Embryonic facial prominence (tissue), 1 donor: ENCODE results near the gene DGCR2.
"Not testable (repeated sequence)": the region's sequence is repeated elsewhere in the genome, so short reads cannot be mapped to it uniquely, and the experiment has no call there.

Experiments
- DNase-seq: peaks from one replicate; pipeline ENCODE4 v3.0.0-alpha.2; 2016; ENCODE audit errors: extremely low spot score

Gene DGCR2

DNA sequence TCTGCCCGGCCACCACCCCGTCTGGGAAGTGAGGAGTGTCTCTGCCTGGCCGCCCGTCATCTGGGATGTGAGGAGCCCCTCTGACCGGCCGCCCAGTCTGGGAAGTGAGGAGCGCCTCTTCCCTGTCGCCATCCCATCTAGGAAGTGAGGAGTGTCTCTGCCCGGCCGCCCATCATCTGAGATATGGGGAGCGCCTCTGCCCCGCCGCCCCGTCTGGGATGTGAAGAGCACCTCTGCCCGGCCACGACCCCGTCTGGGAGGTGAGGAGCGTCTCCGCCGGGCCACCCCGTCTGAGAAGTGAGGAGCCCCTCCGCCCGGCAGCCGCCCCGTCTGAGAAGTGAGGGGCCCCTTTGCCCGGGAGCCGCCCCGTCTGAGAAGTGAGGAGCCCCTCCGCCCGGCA is 38.1 kb downstream of the DGCR2 start:
- DNase-seq, result not testable (repeated sequence)

DNA sequence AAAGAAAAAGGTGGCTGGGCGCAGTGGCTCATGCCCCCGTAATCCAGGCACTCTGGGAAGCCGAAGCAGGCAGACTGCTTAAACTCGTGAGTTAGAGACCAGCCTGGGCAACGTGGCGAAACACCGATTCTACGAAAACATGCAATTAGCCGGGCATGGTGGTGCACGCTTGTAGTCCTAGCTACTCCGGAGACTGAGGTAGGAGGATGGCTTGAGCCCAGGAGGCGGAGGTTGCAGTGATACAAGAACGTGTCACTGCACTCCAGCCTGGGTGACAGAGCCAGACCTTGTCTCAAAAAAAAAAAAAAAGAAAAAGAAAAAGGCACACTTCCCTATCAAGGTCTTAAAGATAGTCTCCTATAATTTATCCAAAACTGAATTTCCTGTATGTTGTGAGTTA is 39.4 kb downstream of the DGCR2 start:
- no peak for DNase-seq

DNA sequence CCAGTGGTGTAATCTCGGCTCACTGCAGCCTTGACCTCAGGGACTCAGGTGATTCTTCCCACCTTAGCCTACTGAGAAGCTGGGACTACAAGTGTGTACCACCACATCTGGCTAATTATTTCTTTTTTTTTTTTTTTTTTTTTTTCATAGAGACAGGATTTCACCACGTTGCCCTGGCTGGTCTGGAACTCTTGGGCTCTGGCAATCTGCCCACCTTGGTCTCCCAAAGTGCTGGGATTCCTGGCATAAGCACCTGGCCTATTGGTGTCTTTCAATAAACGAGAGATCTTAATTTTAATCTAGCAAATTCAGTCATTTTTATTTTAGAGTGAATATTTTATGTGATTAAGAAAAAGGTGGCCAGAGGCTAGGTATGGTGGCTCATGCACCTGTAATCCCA is 40.1 kb downstream of the DGCR2 start:
- no peak for DNase-seq

DNA sequence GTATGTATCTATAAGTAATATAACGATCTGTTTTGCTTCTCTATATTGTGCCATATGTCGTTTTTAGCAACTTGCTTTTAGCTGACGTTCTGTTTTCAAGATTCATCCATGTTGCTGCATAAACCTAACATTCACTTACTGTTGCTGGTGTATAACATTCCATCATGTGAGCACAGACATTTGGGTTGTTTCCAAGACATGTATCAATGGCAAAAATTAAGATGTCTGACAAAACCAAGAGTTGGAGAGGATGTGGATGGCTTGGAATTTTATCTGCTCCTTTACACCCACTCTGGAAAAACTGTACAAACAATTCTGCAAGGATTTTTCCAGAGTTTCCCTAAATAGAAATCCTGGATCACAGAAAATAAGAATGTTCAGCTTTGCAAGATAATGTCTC is 40.9 kb downstream of the DGCR2 start:
- DNase-seq, result no peak

DNA sequence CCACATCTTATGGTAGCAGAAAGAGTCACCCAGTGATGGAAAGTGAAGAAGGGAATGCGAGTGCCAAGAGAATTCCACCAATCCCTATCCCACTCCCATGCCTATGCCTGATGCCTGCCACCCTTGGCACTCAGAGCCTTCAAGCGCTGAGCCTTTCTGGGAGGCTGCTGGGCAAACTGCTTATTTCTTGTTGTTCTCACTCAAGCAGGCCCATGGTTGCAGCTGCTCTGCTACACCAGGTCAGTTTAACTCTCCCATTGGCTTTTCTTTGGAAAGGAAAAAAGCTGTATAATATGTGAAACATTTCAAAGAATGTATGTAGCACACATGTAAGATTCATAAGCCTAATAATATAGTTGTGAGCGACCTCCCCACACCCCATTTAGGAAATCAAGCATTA is 41.4 kb downstream of the DGCR2 start:
- no peak for DNase-seq

DNA sequence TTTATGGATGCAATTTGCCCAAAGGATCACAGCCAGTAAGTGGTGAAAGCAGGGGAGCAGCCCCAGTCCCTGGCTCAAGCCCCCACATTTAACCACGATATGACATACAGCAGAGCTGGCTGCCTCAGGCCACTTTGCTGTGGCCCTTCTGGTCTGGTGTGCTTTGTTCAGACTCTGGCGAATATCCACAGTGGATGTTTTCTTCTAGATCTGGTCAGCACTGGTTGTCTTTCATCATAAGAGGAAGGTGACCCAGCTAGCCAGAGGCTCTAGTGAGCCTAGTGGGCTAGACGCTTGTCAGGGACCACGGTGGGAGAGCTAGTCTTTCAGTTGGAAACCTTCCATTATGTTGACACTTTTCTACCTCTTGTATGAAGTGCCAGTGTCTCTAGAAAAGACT is 42.5 kb downstream of the DGCR2 start:
- DNase-seq, result no peak

DNA sequence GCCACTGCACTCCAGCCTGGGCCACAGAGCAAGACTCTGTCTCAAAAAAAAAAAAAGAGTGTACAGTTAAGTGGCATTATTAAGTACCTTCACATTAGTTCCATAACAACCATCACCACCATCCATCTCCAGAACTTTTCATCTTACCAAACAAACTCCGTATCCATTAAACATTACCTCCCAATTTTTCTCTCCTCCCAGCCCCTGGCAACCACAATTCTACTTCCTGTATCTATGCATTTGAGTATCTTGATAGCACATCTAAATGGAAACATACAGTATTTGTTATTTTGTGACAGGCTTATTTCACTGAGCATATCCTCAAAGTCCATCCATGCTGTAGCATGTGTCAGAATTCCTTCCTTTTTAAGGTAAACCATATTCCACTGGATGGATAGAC is 46.8 kb downstream of the DGCR2 start:
- no peak for DNase-seq

DNA sequence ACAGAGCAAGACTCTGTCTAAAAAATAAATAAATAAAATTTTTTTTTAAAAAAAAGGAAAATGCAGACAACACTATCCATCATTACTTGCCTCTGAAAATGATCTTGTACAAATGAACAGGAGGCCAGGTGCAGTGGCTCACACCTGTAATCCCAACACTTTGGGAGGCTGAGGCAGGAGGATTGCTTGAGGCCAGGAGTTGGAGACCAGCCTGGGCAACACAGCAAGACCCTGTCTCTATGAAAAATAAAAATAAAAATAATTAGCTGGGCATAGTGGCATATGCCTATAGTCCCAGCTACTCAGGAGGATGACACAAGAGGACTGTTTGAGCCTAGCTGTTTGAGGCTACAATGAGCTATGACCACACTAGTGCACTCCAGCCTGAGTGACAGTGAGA is 49.4 kb downstream of the DGCR2 start:
- DNase-seq, result not testable (repeated sequence)

DNA sequence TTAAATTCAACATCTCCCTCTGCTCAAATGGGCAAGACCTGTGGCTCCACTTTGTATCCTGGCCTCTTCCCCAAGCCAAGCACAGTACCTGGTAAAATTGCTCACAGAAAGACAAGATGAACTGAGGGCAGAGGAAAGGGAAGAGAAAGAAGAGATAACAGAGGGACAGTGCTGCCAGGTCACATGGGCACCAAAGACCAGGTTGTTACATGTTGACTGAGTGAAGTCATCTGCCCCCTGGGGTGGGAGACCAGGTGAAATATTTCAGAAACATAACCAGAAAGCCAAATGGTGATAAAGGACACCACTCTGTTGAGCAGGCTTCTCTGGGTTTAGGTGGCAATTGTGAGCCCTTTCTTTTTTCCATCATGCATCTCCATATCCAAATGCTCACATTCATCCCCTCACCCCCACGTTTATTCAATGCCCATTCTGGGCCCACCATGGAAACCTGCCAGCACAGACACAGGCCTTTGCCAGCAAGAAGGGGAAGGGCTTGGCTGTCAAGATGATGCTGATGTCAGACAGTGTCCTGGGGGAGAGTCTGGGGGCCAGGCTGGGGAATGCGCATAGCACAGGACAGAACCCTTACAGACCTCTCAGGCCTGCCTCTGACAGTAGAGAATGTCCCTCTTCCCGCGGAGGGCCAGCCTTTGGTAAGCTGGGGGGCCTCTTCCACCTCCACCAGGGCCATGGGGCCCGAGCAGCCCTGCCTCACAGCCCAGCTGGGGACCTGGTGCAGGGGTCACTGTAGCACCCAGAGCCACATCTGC is 51.6 kb downstream of the DGCR2 start:
- no peak for DNase-seq

DNA sequence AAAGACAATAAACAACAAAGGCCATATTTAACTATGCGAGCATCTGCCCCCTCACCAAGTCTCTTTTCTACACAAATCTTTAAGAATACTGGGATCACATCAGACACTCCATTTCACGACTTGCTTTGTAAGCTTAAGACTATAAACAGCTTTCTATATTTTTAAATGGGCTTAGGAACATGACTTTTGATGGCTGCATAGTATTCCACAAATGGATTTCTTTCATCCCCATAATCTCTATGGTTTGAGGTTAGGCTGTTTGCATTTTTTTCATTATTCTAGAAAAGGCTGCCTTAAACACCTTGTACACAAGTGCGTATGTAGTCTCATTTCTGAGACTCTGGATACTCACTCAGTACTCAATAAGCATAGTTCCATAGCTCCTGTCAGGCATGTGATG is 52.8 kb downstream of the DGCR2 start:
- no peak for DNase-seq

DNA sequence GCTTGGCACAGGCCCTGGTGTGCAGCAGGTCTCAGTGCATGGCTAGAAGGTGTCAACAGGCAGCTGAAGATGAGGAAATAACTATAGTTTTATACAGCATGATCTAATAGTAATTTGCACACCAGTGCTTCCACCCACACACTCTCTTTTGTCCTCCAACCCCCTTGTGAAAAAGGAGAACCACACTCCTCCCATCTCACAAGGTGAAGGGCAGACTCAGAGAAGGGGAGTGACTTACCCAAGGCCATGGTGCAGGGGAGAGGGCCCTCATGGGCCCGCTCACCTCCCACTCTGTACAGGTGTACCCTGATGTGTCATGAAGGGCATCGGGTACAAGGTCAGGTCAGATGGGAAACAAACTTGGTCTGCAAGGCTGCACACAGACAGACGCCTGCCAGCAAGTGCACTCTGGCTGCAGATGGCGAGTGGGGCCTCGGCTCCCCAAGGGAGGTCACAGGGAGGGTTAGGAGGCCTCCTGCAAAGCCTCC is 53.4 kb downstream of the DGCR2 start:
- no peak for DNase-seq

DNA sequence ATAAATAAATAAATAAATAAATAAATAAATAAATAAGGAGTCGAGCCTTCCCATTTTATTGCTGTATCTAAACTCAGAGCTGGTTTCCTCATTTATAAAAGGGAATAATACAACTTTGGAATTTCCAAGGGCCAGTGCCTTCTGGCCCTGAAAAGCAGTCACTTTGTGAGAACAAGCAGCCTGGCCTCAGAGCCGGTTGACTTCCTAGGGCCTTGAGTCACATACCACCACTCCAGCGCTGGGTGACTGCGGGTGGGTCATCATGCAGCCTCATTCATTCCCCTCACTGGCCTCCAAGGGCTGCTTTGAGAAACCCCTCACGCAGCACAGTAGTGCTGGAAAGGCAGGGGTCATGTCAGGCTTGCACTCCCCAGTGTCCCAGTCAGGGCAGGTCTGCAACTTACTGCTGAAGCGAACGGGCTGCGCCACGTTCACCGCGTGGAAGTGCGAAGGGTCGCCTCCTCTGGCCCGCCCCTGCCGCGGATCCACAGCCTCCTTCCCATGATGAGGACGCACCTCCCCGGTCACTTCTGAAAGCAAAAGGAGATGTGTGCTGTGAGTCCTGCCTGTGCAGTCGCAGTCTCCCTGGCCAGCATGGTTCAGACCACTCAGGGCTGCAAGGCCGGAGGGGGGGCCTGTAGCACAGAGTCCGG is 54.4 kb downstream of the DGCR2 start:
- DNase-seq, result no peak

DNA sequence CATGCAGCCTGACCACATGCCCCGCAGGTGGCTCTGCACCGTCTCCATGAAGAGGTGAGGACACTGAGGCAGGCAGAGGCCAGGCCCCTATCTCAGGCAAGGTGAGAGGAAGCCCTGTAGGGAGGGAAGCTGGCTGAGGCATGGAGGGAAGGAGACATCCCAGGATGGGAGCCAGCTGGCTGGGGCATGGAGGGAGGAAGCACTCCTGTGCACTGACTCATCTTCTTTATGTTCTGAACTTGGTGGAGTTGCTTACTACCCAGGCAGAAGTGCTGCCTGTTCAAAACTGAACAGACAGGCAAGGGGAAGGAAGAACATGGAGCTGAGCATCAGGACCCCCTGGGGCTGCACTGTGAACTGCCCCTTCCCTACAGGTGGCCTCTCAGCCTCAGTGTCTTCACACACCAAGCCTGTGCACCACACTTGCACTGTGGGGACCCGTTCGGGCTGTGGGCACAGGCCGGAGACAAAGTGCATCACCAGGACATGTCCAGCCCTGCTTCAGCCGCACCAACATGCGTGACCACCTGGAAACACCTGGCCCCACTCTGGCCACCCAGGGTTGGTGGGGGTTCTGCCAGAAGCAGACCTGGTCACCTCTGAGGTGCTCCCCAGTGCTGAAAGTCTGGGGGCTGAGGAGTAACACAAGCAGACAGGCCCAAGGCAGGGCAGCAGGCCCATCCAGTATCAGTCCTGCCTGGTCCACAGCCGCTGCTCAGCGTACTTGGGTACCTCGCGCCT is 55.5 kb downstream of the DGCR2 start:
- no peak for DNase-seq

DNA sequence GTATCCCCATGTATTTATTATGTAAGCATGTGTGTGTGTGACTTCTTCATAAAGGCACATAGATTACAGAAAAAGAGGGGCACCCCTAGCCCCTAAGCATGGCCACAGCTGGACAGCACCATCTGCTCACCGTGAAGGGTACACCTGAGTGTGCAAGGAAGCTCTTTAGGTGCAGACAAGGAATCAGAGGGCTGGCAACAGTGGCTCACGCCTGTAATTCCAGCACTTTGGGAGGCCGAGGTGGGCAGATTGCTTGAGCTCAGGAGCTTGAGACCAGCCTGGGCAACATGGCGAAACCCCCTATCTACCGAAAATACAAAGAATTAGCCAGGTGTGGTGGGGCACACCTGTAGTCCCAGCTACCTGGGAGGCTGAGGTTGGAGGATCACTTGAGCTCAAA is 56.3 kb downstream of the DGCR2 start:
- no peak for DNase-seq

DNA sequence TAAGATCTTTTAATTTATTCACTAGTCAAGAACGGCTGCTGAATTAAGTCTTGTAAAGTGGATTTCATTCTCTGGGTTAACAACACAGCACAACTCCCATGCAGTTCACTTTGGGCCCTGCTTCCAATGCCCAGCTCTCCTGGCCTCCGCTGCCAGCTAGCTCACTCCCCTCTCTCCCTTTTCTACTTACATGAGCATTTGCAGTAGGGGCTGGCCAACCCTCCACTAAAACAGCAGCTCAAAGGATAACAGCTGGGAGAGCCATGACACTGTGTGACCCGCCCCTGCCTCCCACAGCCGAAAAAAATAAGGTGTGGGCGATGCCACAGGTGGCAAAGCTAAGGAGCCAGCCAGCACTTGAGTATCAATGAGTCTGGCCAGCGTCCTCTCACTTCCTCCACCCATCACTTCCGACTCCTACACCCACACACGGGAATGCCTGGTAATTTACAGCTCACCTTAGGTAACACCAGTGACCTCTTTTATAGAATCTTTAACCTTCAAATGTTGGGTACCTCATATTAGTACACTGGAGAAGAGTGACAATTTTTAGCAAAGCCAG is 56.8 kb downstream of the DGCR2 start:
- no peak for DNase-seq

DNA sequence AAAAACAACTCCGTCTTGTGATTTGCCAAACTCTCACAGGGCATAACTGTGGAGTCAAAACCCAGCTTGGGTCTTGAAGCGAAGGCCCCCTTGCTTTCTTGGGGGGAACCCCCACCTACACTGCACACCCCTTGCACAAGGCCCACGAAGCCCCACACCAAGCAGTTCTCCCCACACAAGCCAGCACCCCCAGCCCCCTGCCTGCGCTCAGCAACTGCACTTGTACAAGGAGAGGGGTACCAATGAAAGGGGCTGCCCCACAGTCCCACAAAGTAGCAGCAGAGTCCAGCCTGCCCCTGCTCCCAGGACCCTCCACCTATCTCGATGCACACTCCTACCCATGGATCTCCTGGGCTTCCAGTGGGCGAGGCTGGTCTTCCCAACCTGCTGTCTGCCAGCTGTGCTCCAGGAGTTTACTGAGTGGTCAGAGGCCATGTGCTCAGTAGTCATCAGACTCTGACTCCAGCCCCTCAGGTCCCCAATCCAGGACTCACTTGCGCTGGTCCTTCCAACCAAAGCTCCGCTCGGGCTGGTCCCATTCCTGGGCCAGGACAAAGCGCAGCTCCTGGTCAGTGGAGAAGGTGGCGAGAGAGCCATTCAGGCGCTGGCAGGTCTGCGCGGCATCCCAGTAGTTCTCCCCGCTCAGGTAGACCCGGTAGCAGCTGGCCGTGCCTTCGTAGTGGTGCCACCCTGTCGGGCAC is 57.7 kb downstream of the DGCR2 start:
- no peak for DNase-seq

DNA sequence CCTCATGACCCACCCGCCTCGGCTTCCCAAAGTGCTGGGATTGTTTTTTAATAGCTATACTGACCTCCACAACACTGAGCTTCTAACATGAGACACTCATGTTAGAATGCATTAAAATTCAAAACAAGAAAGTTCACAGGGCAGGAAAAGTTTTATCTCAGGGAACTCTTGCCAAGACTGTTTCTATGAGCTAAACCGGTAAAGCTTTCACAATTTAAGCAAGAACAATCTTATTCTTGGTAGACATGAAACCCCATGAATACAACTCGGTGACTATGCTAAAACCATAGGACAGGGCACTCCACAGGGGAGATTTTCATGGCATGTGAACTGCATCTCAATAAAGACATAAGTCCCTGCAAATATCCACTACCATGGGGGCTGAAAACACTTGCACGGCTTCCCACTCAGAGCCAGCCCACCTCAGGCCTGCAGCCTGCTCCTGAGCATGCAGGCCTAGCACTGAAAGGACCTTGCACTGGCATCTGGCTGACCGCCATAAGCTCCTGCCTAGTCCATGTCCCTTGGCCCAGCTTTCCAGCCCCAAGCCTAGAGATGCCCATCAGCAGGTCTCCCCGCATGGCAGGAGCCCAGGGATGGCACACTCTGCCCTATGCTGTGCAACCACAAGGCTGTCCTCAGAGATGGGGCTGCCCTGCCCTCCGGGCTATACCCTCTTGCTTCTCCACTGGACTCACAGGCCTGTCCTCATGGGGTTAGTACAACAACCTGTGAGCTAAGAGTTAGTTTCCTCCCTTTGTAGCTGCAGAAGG is 58.4 kb downstream of the DGCR2 start:
- no peak for DNase-seq

DNA sequence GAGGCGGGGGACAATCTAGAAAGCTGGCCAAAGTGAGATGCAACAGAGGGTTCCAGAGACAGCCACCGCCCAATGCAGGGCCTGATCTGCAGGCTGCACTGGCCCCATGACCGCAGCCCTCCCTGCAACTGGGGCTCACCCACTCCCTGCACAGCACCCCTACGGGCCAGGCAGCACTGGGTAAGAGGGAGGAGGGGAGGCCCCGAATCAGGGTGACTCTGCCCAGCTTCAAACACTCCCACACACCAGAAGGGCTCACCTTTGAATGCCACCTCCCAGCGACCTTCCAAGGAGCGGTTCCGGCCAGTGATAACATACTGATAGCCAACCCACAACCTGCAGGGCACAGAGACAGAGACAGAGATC is 59.3 kb downstream of the DGCR2 start:
- DNase-seq, result no peak

DNA sequence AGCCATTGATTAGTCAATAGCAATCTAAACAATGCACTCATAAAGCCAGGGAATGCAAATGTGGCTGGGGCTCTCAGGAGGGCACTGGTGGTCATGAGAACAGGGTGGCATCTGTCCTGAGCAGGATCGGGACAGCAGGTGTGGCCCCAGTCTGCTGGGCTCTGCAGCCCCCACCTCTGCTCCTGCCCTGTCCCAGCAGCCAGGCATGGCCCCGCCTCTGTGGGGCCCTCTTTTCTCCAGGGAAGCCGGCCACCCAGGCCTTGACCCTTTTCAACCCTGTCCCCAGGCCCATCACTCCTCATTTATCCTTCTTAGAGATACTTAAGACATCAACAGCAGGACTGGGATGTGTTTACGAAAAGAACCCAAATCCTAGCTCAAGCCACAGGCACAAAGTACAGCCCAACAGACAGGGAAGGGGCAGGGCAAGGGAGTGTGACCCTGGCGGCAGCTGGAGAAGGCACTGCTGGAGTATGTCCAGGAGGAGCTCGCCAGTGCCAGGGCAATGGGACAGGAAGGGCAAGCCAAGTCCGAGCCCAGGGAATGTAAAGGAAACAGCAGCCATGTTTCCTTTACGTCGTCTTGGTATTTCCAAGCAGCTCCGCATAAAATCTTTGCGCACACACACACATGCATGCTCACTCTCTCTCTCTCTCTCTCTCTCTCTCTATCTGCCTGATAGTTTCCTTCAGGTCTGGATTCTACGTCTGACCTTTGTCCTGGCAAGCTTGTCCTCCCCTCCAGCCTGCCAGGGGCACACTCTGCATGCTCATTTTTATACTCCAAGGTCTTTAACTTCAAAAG is 59.9 kb downstream of the DGCR2 start:
- DNase-seq, result no peak

DNA sequence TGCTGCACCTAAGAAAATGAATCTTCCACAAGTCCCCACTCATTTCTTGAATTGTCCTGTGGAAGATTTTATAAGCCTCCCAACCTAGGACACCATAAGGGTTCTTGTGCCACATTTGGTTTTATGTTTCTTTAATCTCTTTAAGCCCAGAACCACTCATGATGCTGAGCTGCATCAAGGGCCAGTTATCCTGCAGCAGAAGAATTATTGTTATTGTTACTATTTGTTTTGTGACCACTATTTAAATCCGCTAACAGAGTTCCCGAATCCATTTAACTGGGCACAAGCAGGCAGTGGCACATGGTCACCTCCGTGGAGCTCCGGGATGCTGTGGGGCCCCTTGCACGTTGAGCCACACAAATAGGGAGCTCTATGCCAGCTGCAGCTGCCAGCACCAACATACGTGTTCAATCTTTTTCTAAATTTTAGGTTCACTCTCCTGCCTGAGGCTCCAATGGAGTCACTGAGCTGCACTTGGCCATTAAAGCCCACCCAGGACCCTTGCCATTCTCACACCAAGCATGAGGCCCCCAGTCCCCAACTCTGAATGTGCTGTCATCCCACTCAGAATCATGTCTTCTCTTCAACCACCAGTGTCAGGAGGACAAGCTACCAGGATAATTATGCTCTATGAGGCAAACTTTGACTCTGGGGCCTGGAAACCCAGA is 60.6 kb downstream of the DGCR2 start:
- DNase-seq, result no peak
